AML-193 (cell line): Measurements from ENCODE around the gene IDNK.
"Not testable (repeated sequence)": the region's sequence is repeated elsewhere in the genome, so short reads cannot be mapped to it uniquely, and the experiment has no call there.

Experiments used
- DNase-seq, 2 experiments: peaks; one replicate each; lab custom pipeline; 2025; lab: John Stamatoyannopoulos, UW

The IDNK gene

DNA sequence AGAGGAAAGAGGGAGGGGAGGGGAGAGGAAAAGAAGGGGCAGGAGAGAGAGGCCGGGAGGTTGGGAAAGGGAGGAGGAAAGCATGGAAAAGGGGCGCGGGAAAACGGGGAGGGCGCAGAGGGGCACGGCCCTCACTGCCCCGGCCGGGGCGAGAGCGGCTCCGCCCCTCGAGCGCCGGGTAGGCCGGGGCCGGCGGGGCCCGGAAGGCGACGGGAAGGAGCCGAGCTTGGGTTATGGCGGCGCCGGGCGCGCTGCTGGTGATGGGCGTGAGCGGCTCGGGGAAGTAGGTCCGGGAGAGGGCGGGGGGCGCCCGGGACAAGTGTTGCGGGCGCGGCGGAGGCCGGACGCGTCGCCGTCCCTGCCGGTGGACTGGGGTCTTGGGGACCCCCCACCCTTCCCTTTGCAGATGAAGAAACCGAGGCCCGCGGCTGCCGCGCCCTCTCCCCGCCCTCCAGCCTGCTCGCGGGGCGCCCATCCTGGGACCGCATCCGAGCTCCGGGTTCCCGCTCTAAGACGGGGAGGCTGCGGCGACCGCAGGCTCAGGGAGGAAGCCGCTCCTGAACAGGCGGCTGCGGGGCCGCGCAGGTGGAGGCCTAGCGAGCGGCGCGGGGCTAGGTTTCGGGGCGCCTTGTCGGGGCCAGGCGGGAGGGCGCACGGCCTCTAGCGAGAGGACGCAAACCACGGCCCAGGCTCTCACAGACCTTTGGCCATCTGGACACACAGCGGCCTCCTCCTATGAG is at the start of gene IDNK:
TSS of gene IDNK (plus strand) at position 205 of the 740 bp plus-strand sequence. CDS start at position 234, 29 bp downstream.
- DNase-seq: peak; percentile 25 to 53

DNA sequence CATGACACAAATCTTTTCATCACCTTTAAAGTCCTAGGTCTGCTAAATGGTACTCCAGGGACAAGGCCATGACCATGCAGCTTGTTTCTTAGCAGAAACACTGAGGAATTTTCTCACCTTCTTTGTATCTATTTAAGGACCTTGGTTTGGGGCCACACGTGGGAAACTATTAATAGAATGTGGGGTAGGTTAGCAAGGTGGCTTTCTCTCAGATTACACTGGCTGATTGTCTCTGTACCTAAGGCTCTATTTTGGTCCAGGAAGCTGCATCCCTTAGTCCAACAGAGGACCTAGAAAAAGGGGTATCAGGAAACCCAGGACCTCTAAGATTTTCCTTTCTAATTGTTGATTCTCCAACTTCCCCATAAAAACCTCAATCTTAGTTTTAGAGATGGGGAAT is 48.5 kb upstream of the IDNK start:
- DNase-seq: no peak

GRCh38 chr9:83582029-83582428 is 40.9 kb upstream of the IDNK start:
- no peak for DNase-seq

- DNase-seq: peak; percentile 15 to 34
Observed at GRCh38 chr9:83583151-83584014, 39.6 kb upstream of the IDNK start.

DNA sequence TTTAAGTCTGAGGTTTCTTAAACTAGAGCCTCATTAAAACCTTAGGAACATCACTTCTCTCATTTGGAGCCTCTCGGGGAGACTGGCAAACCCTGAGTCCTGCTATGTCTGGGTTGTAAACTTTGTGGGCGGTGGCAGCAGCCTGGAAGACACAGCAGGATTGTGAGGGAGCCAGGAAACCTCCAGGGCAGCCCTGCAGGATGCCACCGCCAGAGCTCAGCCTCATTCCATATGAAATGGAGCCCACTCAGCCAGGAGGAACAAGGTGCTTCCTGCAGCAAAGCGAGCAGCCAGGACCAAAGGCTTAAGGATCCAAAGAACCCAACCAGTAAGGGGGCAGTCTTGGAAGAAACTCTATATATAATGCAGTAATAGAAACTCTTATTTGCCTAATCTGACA is 37.9 kb upstream of the IDNK start:
- DNase-seq: no peak

- DNase-seq: no peak
Observed at GRCh38 chr9:83588256-83588655, 34.7 kb upstream of the IDNK start.

DNA sequence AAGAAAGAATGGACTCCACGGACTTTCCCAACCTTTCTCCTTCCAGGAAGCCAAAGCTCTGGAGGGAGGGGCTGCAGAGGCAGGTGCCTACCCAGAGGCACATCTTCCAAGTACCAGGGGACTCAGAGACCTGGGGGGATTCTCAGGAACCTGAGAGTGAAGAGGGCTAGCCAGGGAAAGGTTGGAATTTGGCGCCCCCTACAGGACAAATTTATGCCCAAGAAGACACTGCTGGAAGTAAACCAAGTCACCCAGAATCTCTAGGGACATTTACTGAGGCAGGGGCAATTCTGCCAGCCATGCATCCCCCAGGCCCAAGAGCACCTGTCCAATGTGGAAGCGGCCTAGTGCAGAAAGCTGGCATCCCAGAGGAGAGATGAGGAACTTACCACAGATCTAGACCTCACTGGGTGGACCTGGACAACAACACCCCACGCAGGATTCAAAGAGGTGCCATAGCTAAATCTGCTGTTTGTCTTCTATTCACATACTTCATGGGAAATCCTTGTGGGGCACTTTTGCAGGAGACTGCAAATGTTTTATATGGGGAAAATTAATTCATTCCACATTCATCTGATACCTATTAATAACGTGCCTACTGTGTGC is 25.9 kb upstream of the IDNK start:
- peak; percentile 16 to 40 for DNase-seq

- DNase-seq: peak; percentile 85 to 87
Observed at GRCh38 chr9:83598487-83598886, 24.5 kb upstream of the IDNK start.

- no peak for DNase-seq
Observed at GRCh38 chr9:83599071-83599470, 23.9 kb upstream of the IDNK start.

GRCh38 chr9:83601463-83601862 is 21.5 kb upstream of the IDNK start:
- DNase-seq: no peak

GRCh38 chr9:83607620-83608019 is 15.3 kb upstream of the IDNK start:
- not testable (repeated sequence) for DNase-seq

DNA sequence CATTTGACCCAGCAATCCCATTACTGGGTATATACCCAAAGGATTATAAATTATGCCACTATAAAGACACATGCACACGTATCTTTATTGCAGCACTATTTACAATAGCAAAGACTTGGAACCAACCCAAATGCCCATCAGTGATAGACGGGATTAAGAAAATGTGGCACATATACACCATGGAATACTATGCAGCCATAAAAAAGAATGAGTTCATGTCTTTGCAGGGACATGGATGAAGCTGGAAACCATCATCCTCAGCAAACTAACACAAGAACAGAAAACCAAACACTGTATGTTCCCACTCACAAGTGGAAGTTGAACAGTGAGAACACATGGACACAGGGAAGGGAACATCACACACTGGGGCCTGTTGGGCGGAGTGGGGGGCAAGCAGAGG is 9.6 kb upstream of the IDNK start:
- not testable (repeated sequence) for DNase-seq

DNA sequence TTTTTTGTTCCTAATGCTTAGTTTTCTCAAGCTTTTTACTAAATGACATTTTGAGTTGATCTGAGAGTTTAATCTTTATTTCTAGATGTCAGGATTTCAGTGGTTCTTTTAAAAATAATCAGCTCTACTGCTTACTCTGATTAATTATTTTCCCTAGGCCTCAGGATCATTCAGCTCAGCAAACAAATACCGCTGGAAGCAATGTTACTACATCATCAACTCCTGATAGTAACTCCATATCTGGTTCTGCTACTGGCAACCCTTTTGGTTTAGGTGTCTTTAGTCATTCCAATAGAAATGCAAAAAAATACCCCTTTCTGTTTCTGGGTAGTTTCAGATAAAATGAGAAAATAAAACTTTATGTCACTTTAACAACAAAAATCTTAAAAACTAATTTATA is 5.6 kb upstream of the IDNK start:
- DNase-seq: no peak

GRCh38 chr9:83620841-83621636 is 1.9 kb upstream of the IDNK start:
- DNase-seq: peak; percentile 25 to 35

- peak; percentile 47 to 53 for DNase-seq
Observed at GRCh38 chr9:83622433-83622938, 457 bp upstream of the IDNK start.

DNA sequence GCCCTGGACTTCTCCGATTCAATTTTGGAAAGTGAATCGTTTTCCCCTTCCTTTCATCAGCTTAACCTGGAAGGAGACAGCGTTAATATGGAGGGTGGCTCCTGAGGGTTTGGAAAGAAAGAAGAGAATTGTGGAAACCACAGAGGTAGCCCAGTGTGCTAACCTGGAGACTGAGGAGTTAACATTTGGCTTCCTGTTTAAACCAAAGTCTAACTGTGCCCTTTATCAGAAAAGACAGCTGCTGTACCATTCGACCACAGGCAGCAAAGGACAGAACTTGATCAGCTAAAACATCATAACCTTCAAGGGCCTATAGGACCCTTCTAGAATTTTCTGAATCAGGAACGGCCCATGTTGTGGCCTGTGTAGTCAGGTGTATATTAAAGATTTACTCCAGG is 735 bp downstream of the IDNK start:
- DNase-seq: peak; percentile 23 to 37

GRCh38 chr9:83625178-83625577 is 2.2 kb downstream of the IDNK start:
- no peak for DNase-seq

- peak; percentile 7 to 15 for DNase-seq
Observed at GRCh38 chr9:83628540-83628939, 5.6 kb downstream of the IDNK start.

DNA sequence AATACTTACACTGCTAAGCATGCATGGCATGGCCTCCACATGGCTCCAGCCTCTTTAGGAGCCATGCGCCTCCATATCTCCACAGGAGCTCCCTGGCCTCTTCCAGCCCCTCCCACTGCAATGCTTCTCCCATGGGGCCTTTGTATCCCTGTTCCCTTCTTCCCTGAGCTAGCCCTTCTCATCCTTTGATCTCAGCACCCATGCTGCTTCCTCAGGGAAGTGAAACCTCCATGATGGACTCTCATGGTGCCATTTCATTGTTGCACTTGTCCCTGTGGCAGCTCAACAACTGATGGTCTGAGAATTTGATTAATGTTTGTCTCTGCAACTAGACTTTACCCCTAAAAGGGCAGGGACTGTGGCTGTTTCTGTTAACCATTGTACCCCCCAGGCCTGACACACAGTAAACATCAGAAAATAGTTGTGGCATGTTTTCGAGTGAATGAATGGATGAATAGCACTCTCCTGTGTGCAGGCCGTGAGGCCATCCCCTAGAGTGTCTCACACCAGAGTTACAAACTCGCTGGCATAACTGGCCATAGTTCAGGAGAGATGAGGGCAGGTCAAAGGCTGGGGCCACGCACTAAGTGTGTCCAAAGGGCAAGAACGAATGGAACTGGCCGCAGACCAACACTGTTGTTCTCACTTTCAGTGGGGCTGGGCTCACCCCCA is 6.6 kb downstream of the IDNK start:
- DNase-seq: no peak

GRCh38 chr9:83630938-83631457 is 8.1 kb downstream of the IDNK start:
- no peak for DNase-seq

DNA sequence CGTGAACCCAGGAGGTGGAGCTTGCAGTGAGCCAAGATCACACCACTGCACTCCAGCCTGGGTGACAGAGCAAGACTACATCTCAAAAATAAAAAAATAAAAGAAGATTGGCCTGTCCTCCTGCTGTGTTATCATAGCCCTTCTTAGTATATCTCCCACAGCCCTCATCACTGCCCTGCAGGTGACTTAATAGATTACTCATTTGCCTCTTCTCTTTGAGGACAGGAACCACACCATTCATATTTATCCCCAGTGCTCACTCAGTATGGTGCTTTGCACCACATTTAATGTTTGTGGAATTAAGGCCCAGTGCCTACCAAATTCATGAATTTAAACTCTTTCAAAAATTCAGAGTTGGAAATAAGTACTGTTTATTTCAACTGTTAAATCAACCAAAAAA is 10.3 kb downstream of the IDNK start:
- no peak for DNase-seq
